Transverse colon (tissue), 3 donors: Measurements from ENCODE around the gene PSMD5.

Experiments used
- EP300 ChIP-seq: sonication (generic); formaldehyde crosslinking; IDR thresholded peaks from one replicate; pipeline ENCODE4 v1.6.1; 2017; ENCODE audit warnings: antibody characterized with exemption, low read depth
- POLR2A ChIP-seq: fragments of 450-650 bp; IDR thresholded peaks from one replicate; pipeline ENCODE4 v1.6.1; 2016; ENCODE audit warnings: antibody characterized with exemption, mild to moderate bottlenecking, moderate library complexity
- TF ChIP-seq, protein P1 (sequence below), 5 experiments: fragments of 200-600 bp in 3 of 5; fragments of 450-650 bp in 2 of 5; sonication (generic) in 3 of 5; IDR thresholded peaks; 1 replicate in 2 of 5; 2 replicates in 3 of 5; pipeline ENCODE4 v1.5.1; 2016 to 2017; ENCODE audit warnings: antibody characterized with exemption in 5 of 5, inconsistent platforms in 3 of 5, mild to moderate bottlenecking in 2 of 5, moderate library complexity in 1 of 5

DNA sequence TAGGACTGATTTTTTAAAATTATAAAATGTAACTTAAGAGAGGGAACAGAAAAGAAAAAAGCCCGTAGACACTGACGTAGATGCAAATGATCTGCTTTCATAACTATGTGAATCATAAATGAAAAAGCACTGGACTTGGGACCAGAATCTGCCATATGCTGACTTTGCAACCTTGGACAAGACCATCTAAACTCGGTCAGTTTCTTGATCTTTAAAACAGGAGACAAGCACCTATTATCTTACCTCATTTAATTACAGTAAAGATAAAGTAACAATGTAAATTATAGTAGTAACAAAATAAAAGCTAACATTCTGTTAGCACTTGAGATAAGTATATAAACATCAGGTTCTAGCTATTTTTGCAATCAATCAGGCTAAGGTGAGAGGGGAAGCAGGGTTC is 69.5 kb downstream of the PSMD5 start:
- TF ChIP-seq POLR2A (no peak), EP300 (no peak)
- TF ChIP-seq, protein P1, sequence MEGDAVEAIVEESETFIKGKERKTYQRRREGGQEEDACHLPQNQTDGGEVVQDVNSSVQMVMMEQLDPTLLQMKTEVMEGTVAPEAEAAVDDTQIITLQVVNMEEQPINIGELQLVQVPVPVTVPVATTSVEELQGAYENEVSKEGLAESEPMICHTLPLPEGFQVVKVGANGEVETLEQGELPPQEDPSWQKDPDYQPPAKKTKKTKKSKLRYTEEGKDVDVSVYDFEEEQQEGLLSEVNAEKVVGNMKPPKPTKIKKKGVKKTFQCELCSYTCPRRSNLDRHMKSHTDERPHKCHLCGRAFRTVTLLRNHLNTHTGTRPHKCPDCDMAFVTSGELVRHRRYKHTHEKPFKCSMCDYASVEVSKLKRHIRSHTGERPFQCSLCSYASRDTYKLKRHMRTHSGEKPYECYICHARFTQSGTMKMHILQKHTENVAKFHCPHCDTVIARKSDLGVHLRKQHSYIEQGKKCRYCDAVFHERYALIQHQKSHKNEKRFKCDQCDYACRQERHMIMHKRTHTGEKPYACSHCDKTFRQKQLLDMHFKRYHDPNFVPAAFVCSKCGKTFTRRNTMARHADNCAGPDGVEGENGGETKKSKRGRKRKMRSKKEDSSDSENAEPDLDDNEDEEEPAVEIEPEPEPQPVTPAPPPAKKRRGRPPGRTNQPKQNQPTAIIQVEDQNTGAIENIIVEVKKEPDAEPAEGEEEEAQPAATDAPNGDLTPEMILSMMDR (IDR thresholded peaks at IDR 0.05), result no peak
